DND-41 (cell line): ENCODE results near the gene SUPT3H.
"Not testable (repeated sequence)": the region's sequence is repeated elsewhere in the genome, so short reads cannot be mapped to it uniquely, and the experiment has no call there.

Experiments used
- ATAC-seq: fragments of 200-7000 bp; cut with Tn5 transposase; 3 replicates; pipeline ENCODE4 v1.9.1; 2021; ENCODE audit warnings: low read depth; ENCODE audit not compliant: insufficient read depth
- DNase-seq: peaks from one replicate; pipeline ENCODE4 v3.0.0-alpha.2; 2020
- H2AFZ ChIP-seq: 2 replicates; pipeline ENCODE4 v1.6.0; 2012; ENCODE audit warnings: low read depth, low read length
- H3K27ac ChIP-seq: 2 replicates; pipeline ENCODE4 v1.5.1; 2012; ENCODE audit warnings: low read length, inconsistent platforms
- H3K27me3 ChIP-seq: fragments of 200-600 bp; sonication (generic); 2 replicates; pipeline ENCODE4 v1.6.0; 2012; ENCODE audit warnings: low read length, mild to moderate bottlenecking, inconsistent platforms; ENCODE audit not compliant: insufficient read depth, poor library complexity
- H3K36me3 ChIP-seq: 2 replicates; pipeline ENCODE4 v1.5.1; 2012; ENCODE audit warnings: low read length, inconsistent platforms; ENCODE audit not compliant: insufficient read depth
- H3K4me1 ChIP-seq: 2 replicates; pipeline ENCODE4 v1.5.1; 2012; ENCODE audit warnings: mild to moderate bottlenecking, low read length; ENCODE audit not compliant: insufficient read depth
- H3K4me2 ChIP-seq: 2 replicates; pipeline ENCODE4 v1.6.0; 2012; ENCODE audit warnings: mild to moderate bottlenecking, moderate library complexity, low read length, inconsistent platforms; ENCODE audit not compliant: insufficient read depth
- H3K4me3 ChIP-seq, 2 experiments: fragments of 200-600 bp in 1 of 2; shearing (Covaris generic) in 1 of 2; 2 replicates each; pipeline ENCODE4 v1.5.1; 2012 to 2016; ENCODE audit warnings: inconsistent platforms in 2 of 2, low read length in 2 of 2, mild to moderate bottlenecking in 2 of 2, low read depth in 1 of 2, moderate library complexity in 1 of 2
- H3K79me2 ChIP-seq: 2 replicates; pipeline ENCODE4 v1.6.0; 2012; ENCODE audit warnings: low read length, inconsistent platforms; ENCODE audit not compliant: insufficient read depth
- H3K9ac ChIP-seq: 2 replicates; pipeline ENCODE4 v1.6.0; 2012; ENCODE audit warnings: low read depth, mild to moderate bottlenecking, inconsistent platforms, low read length, moderate library complexity
- H3K9me3 ChIP-seq: 2 replicates; pipeline ENCODE4 v1.5.1; 2012; ENCODE audit warnings: low read length, moderate library complexity, mild to moderate bottlenecking, inconsistent platforms; ENCODE audit not compliant: insufficient read depth, severe bottlenecking
- H4K20me1 ChIP-seq: 2 replicates; pipeline ENCODE4 v1.6.0; 2012; ENCODE audit warnings: low read length; ENCODE audit not compliant: insufficient read depth
- CTCF ChIP-seq: IDR thresholded peaks from 2 replicates; pipeline ENCODE4 v1.5.1; 2012; ENCODE audit warnings: borderline replicate concordance, low read length, moderate library complexity, mild to moderate bottlenecking; ENCODE audit not compliant: poor library complexity, severe bottlenecking; ENCODE audit errors: extremely low read depth
- EZH2 ChIP-seq: IDR thresholded peaks from 3 replicates; pipeline ENCODE4 v1.6.1; 2012; ENCODE audit warnings: borderline replicate concordance, low read depth, mild to moderate bottlenecking, moderate library complexity, low read length, inconsistent platforms; ENCODE audit not compliant: severe bottlenecking

SUPT3H gene

DNA sequence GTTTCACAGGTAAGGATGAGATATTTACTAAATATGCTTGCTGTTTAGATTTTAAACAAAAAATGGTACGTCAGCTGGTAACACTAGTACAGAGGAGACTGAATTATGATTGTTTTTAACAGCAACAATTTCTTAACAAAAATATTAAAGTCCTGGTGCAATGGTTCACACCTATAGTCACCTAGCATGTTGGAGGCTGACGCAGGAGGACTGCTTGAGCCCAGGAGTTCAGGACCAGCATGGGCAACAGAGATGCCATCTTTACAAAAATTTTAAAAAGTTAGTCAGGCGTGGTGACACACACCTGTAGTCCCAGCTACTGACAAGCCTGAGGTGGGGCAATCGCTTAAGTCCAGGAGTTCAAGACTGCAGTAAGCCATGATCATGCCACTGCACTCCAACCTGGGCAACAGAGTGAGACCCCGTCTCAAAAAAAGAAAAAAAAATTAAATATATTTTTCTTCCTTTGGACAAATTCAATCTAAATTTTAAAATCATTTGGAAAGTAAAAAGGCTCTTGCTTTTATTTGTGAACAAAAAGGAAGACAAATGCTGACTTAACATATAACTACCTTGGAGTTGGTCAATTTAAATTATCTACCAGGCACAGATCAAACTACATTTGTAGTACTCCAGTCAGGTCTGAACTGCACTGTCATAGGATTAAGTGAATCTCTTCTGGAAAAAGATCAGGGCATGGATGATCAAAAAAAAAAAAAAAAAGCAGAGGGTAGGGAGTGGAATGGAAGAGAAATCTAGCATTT lies 87.8 kb downstream of the SUPT3H start:
- TF ChIP-seq CTCF (no peak), EZH2 (no peak)
- ATAC-seq, result no peak

GRCh38 chr6:45286707-45287106 lies 91.0 kb downstream of the SUPT3H start:
- H3K27ac ChIP-seq, result not testable (repeated sequence)

More for the DNA sequence above, 87.8 kb downstream of the SUPT3H start:
- no peak overlapping the region for H2AFZ ChIP-seq
- H3K9me3 ChIP-seq, result peaks cover 3% of the 10 kb centered on the region
- no peak for DNase-seq
- H3K79me2 ChIP-seq, result peaks cover 7% of the 10 kb centered on the region; the same call in 1 of the 2 replicates
- no peak overlapping the region for H3K4me3 ChIP-seq
- H3K4me1 ChIP-seq, result peaks cover 31% of the 10 kb centered on the region
- H3K9ac ChIP-seq, result no peak overlapping the region
- H4K20me1 ChIP-seq, result no peaks in the 10 kb centered on the region
- H3K27me3 ChIP-seq, result no peaks in the 10 kb centered on the region
- no peaks in the 10 kb centered on the region for H3K36me3 ChIP-seq
- H3K27ac ChIP-seq, result no peak overlapping the region
- no peak overlapping the region for H3K4me2 ChIP-seq

DNA sequence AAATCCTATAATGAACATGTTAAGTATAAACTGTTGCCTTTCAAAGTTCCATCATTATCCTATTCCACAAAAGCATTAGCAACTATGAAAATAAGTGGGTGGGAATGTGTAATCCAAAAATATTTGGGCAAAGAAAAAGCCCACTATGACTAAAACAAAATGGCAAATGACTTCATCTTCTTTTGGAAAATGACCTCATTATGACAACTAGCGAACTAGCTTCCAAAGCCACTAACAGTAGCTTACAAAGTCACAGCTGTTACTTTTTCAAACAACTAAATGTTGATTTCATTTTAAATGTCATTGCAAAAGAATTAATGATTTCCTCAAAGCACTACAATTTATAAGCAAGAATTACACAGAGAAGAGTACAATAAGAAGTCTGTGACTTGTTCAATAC lies 99.4 kb downstream of the SUPT3H start:
- no peak for ATAC-seq
- H3K36me3 ChIP-seq, result 0 out of 2 replicates have a peak, but pooled peaks cover 6% of the 10 kb centered on the region
- no peak overlapping the region for H3K9ac ChIP-seq
- no peaks in the 10 kb centered on the region for H3K27me3 ChIP-seq
- DNase-seq, result no peak
- H3K4me3 ChIP-seq, result no peak overlapping the region
- no peak overlapping the region for H3K4me2 ChIP-seq
- no peaks in the 10 kb centered on the region for H3K4me1 ChIP-seq
- H3K9me3 ChIP-seq, result peaks cover 14% of the 10 kb centered on the region
- H2AFZ ChIP-seq, result no peak overlapping the region
- H3K79me2 ChIP-seq, result no peaks in the 10 kb centered on the region
- H4K20me1 ChIP-seq, result no peaks in the 10 kb centered on the region
- TF ChIP-seq CTCF, result no peak
- no peak for TF ChIP-seq EZH2
- no peak overlapping the region for H3K27ac ChIP-seq

More at GRCh38 chr6:45286707-45287106, 91.0 kb downstream of the SUPT3H start:
- DNase-seq, H2AFZ ChIP-seq, H3K4me2 ChIP-seq, H3K27me3 ChIP-seq, H3K4me3 ChIP-seq, H3K36me3 ChIP-seq, H3K4me1 ChIP-seq, H4K20me1 ChIP-seq, H3K9ac ChIP-seq, H3K9me3 ChIP-seq, H3K79me2 ChIP-seq, ATAC-seq: not testable (repeated sequence)

DNA sequence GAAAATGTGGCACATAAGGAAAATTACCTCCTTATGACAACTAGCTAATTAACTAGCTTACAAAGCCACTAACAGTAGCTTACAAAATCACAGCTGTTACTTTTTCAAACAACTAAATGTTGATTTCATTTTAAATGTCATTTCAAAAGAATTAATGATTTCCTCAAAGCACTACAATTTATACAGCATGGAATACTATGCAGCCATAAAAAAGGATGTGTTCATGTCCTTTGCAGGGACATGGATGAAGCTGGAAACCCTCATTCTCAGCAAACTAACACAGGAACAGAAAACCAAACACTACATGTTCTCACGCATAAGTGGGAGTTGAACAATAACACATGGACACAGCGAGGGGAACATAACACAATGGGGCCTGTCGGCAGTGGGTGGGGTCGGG lies 100.0 kb downstream of the SUPT3H start:
- not testable (repeated sequence) for H3K27me3 ChIP-seq, H3K36me3 ChIP-seq, H3K79me2 ChIP-seq, H3K9ac ChIP-seq, H3K4me1 ChIP-seq, H3K4me2 ChIP-seq, DNase-seq, H4K20me1 ChIP-seq, H3K4me3 ChIP-seq, H2AFZ ChIP-seq, H3K27ac ChIP-seq, ATAC-seq
- H3K9me3 ChIP-seq, result peaks cover 14% of the 10 kb centered on the region
